T-helper 17 cell (primary cell): ENCODE data around the gene KIF5A. TPM values are rescaled to one million over a fixed set of nuclear protein-coding genes. Genes with fewer than 3 reads are reported as not detected.
A peak's percentile ranks its signal among the peaks of the same experiment; 100 is the strongest.

ENCODE experiments used
- ATAC-seq: fragments of 150-1000 bp; cut with Tn5 transposase; 2 replicates; pipeline ENCODE4 v1.10.0; 2021; ENCODE audit warnings: mild to moderate bottlenecking, moderate library complexity
- DNase-seq, 3 donors: peaks; one replicate each; pipeline versions ENCODE4 v3.0.0 to v3.0.0-alpha.2; 2020 to 2021
- H3K9me3 ChIP-seq: one replicate; pipeline ENCODE4 v1.7.0; 2013; ENCODE audit warnings: low read length, mild to moderate bottlenecking; ENCODE audit not compliant: control insufficient read depth, poor library complexity, severe bottlenecking
- H3K27ac Mint-ChIP-seq: one replicate; pipeline ENCODE4 v1.8.0; 2022; ENCODE audit warnings: mild to moderate bottlenecking, moderate library complexity, mixed read lengths
- H3K27me3 Mint-ChIP-seq: one replicate; pipeline ENCODE4 v1.8.0; 2022; ENCODE audit warnings: mixed read lengths
- H3K36me3 Mint-ChIP-seq: one replicate; pipeline ENCODE4 v1.8.0; 2022; ENCODE audit warnings: low read depth, mixed read lengths
- H3K4me1 Mint-ChIP-seq: one replicate; pipeline ENCODE4 v1.8.0; 2022; ENCODE audit warnings: mild to moderate bottlenecking, mixed read lengths
- H3K4me3 Mint-ChIP-seq: one replicate; pipeline ENCODE4 v1.8.0; 2022; ENCODE audit warnings: mild to moderate bottlenecking, moderate library complexity, mixed read lengths
- total RNA-seq, 4 donors: library from RNA in 2 of 4; stranded (reverse) in 2 of 4; gene quantifications; one replicate each; pipeline ENCODE4 v1.2.3 and lab custom pipeline; 2022 to 2026

Gene KIF5A
- total RNA-seq, 2 donors from 2014 or later = 0.35 to 0.63 TPM

GRCh38 chr12:57623811-57624390 lies 74.1 kb downstream of the KIF5A start:
- no peak for ATAC-seq
- Mint-ChIP-seq H3K36me3 (peaks cover 16% of the 10 kb centered on the region), H3K27ac (no peak overlapping the region), H3K4me1 (peaks cover 36% of the 10 kb centered on the region), H3K4me3 (no peak overlapping the region), H3K27me3 (peaks cover 92% of the 10 kb centered on the region)
- no peak for DNase-seq
- H3K9me3 ChIP-seq = no peaks in the 10 kb centered on the region

- DNase-seq (no peak), ATAC-seq (no peak)
- no peaks in the 10 kb centered on the region for H3K9me3 ChIP-seq
- H3K27me3 Mint-ChIP-seq = peaks cover 93% of the 10 kb centered on the region
- peaks cover 34% of the 10 kb centered on the region for H3K4me1 Mint-ChIP-seq
- H3K36me3 Mint-ChIP-seq = peaks cover 19% of the 10 kb centered on the region
- peak overlapping the region; percentile 41 for H3K4me3 Mint-ChIP-seq
- no peak overlapping the region for H3K27ac Mint-ChIP-seq
Observed at GRCh38 chr12:57624441-57625220, 74.8 kb downstream of the KIF5A start.

- Mint-ChIP-seq H3K4me1 (peaks cover 30% of the 10 kb centered on the region), H3K4me3 (no peak overlapping the region), H3K27me3 (peaks cover 95% of the 10 kb centered on the region), H3K27ac (no peak overlapping the region), H3K36me3 (peaks cover 19% of the 10 kb centered on the region)
- no peak for ATAC-seq
- H3K9me3 ChIP-seq = no peaks in the 10 kb centered on the region
- DNase-seq = no peak
Observed at GRCh38 chr12:57625261-57626032, 75.6 kb downstream of the KIF5A start.

- H3K9me3 ChIP-seq = no peaks in the 10 kb centered on the region
- DNase-seq (no peak), ATAC-seq (no peak)
- Mint-ChIP-seq H3K27ac (no peak overlapping the region), H3K4me1 (peaks cover 22% of the 10 kb centered on the region), H3K36me3 (peaks cover 19% of the 10 kb centered on the region), H3K27me3 (peaks cover 95% of the 10 kb centered on the region), H3K4me3 (peak overlapping the region; percentile 28)
Observed at GRCh38 chr12:57626111-57626920, 76.5 kb downstream of the KIF5A start.

DNA sequence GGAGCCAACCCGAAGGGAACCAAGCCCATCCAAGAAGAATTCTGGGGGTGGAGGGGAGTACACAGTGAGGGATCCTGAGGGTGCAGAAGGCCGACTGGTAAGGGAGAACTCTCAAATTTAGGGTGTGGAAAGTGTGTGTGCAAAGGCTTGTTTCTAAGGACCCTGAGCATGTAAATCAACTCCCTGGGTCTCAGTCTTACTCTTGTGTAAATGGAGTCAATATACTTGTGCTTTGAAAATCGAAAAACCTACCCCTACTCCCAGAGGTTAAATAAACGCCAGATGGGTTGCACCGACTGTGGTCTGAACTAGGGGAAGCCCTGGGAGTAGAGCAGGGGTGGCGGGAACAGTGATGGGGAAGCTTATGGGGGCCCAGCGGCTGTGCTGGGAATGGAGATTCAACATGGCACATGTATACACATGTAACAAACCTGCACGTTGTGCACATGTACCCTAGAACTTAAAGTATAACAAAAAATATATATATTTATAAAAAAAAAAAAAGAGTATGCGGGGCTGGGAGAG lies 77.1 kb downstream of the KIF5A start:
- no peaks in the 10 kb centered on the region for H3K9me3 ChIP-seq
- no peak for ATAC-seq
- Mint-ChIP-seq H3K4me3 (peak overlapping the region; percentile 28), H3K4me1 (peaks cover 18% of the 10 kb centered on the region), H3K27me3 (peaks cover 95% of the 10 kb centered on the region), H3K36me3 (peaks cover 18% of the 10 kb centered on the region), H3K27ac (no peak overlapping the region)
- DNase-seq = no peak

- Mint-ChIP-seq H3K27ac (no peak overlapping the region), H3K4me3 (peak overlapping the region; percentile 57), H3K4me1 (peaks cover 17% of the 10 kb centered on the region), H3K27me3 (peaks cover 92% of the 10 kb centered on the region), H3K36me3 (peaks cover 14% of the 10 kb centered on the region)
- peak; percentile 67 for ATAC-seq
- DNase-seq = no peak
- no peaks in the 10 kb centered on the region for H3K9me3 ChIP-seq
Observed at GRCh38 chr12:57627501-57628279, 77.8 kb downstream of the KIF5A start.

DNA sequence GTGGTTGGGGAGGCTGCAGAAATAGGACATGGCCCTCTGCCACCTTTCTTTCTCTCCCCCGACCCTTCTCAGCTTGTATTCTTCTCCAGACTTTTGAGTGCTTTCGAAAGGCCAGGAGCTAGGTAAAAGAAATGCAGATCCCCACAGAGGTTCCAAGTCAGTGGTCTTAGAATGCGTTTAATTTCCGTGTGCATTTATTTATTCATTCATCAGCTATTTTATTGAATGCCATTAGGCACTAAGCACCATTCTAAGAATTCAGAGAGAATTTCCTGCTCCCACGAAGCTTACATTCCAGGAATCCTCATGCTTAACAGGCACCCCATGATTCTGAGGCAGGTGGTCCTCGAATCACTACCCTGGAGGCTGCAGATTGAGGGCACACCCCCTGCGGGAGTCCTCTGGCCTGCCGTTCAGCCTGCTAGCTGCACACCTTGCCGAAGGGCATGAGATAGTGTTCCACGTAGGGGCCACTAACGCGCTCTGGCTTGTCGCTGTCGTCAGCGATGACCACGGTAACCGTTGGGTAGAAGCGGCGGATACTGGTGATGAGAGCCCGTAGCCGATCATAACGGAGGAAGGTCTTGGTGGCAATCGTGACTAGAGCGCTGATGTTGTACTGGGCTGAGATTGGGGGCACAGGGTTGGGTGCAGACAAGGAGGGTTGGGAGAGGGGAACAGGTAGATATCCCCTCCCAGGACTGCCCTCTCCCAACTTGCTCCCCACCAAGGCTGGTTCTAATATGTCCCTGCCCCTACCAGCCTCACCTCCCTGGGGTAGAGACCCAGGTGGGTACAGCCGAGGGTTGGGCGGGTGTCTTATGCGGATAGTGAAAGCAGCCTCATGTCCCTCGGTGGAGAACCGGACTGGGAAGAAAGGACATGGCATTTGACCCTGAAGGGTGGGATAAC lies 78.7 kb downstream of the KIF5A start:
- Mint-ChIP-seq H3K27me3 (peaks cover 88% of the 10 kb centered on the region), H3K4me1 (peaks cover 18% of the 10 kb centered on the region), H3K36me3 (peaks cover 11% of the 10 kb centered on the region), H3K4me3 (peak overlapping the region; percentile 50), H3K27ac (no peak overlapping the region)
- H3K9me3 ChIP-seq = no peaks in the 10 kb centered on the region
- ATAC-seq = no peak
- no peak for DNase-seq

- H3K4me3 Mint-ChIP-seq = no peak overlapping the region
- H3K9me3 ChIP-seq = no peaks in the 10 kb centered on the region
- peaks cover 18% of the 10 kb centered on the region for H3K4me1 Mint-ChIP-seq
- ATAC-seq = no peak
- no peak for DNase-seq
- H3K36me3 Mint-ChIP-seq = peaks cover 4% of the 10 kb centered on the region
- H3K27me3 Mint-ChIP-seq = peaks cover 75% of the 10 kb centered on the region
- no peak overlapping the region for H3K27ac Mint-ChIP-seq
Observed at GRCh38 chr12:57629897-57630471, 80.1 kb downstream of the KIF5A start.

DNA sequence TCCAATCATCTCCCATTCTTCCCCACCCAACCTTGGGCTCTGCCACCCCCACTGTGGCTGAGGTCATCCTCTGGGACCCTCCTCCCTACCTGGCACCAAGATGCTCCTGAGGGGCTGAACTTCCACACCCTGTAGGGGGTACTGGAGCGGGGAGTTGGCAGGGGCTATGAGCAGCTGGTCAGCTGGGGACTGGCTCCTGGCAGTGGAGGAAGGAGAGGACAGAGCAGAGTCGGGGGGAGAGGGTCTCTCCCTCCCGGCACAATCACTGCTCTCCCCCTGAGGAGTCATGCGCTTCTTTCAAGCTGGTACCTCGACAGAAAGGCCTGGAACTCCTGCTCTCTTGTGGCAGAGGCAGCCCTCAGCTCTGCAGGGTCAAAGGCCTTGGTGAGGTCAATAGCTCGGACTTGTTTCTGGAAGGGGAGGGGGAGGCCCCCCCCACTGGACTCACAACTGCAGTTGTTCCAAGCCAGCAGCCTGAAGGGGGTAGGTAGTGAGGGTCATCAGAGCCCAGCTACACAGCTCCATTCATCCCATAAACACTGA lies 81.1 kb downstream of the KIF5A start:
- H3K4me3 Mint-ChIP-seq = no peak overlapping the region
- H3K36me3 Mint-ChIP-seq = peaks cover 3% of the 10 kb centered on the region
- no peak for ATAC-seq
- no peak overlapping the region for H3K27ac Mint-ChIP-seq
- peaks cover 18% of the 10 kb centered on the region for H3K4me1 Mint-ChIP-seq
- no peak for DNase-seq
- no peaks in the 10 kb centered on the region for H3K9me3 ChIP-seq
- H3K27me3 Mint-ChIP-seq = peaks cover 65% of the 10 kb centered on the region

DNA sequence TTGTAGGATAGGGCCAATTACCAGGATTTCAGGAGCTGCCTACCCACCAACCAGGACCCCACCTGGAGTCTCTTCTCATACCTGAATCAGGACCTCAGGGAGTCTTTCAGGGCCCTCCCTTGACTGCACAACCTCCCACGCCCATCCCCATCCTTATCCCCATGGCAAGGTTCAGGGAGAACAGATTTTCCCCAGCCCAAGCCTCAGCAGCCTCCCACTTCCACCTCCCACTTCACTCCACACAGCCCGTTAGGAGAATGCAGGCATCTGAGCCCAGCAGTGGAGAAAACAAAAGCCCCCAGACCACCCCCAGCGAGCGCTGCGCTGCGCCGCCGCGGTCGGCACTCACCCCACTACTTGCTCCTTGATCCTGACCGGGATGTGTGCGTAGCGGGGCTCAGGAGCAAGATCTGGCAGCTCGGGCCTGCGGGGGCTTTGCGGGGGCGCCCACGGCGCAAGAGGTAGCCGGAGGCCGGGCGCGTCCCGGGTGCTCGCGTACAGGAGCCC lies 81.8 kb downstream of the KIF5A start:
- no peak for ATAC-seq
- H3K4me1 Mint-ChIP-seq = peaks cover 18% of the 10 kb centered on the region
- H3K4me3 Mint-ChIP-seq = peak overlapping the region; percentile 12
- H3K36me3 Mint-ChIP-seq = peaks cover 3% of the 10 kb centered on the region
- H3K27me3 Mint-ChIP-seq = peaks cover 58% of the 10 kb centered on the region
- no peaks in the 10 kb centered on the region for H3K9me3 ChIP-seq
- H3K27ac Mint-ChIP-seq = no peak overlapping the region
- DNase-seq = no peak
